OCI-LY1 (cell line): ENCODE results near the gene DHX8.

ENCODE experiments used
- CTCF ChIP-seq: fragments of 200-600 bp; sonication (generic), shearing (Covaris generic); IDR thresholded peaks from 2 replicates; pipeline ENCODE4 v1.5.1; 2017; ENCODE audit warnings: mild to moderate bottlenecking, antibody characterized with exemption, low read length, moderate library complexity, mixed read lengths
- EZH2 ChIP-seq: fragments of 200-600 bp; sonication (generic), shearing (Covaris generic); IDR thresholded peaks from 2 replicates; pipeline ENCODE4 v1.8.0; 2017; ENCODE audit warnings: borderline replicate concordance, mixed run types, mild to moderate bottlenecking, antibody characterized with exemption, low read length, moderate library complexity, mixed read lengths

GRCh38 chr17:43532581-43532980 lies 48.8 kb downstream of the DHX8 start:
- TF ChIP-seq CTCF (no peak), EZH2 (no peak)
